HG02870 (cell line): ENCODE data around the gene ARL5B.

Source experiments
- ATAC-seq: cut with Tn5 transposase; IDR thresholded peaks from one replicate; pipeline ENCODE4 v1.9.1; 2021; ENCODE audit warnings: mild to moderate bottlenecking, moderate library complexity; ENCODE audit not compliant: unreplicated experiment

The ARL5B gene

GRCh38 chr10:18699849-18700840 is 40.9 kb downstream of the ARL5B start:
- ATAC-seq = no peak

GRCh38 chr10:18703521-18703920 is 44.3 kb downstream of the ARL5B start:
- no peak for ATAC-seq

GRCh38 chr10:18710201-18710653 is 51.0 kb downstream of the ARL5B start:
- no peak for ATAC-seq

- ATAC-seq = no peak
Measured at GRCh38 chr10:18713077-18713476, 53.8 kb downstream of the ARL5B start.

- ATAC-seq = no peak
Measured at GRCh38 chr10:18718991-18719390, 59.8 kb downstream of the ARL5B start.

- no peak for ATAC-seq
Measured at GRCh38 chr10:18719811-18720210, 60.6 kb downstream of the ARL5B start.

- no peak for ATAC-seq
Measured at GRCh38 chr10:18721067-18721466, 61.8 kb downstream of the ARL5B start.

- no peak for ATAC-seq
Measured at GRCh38 chr10:18723801-18724200, 64.6 kb downstream of the ARL5B start.
